ENCODE data around the gene AHSP. TPM values are rescaled to one million over a fixed set of nuclear protein-coding genes. Genes with fewer than 3 reads are reported as not detected.
"Not testable (repeated sequence)": the region's sequence is repeated elsewhere in the genome, so short reads cannot be mapped to it uniquely, and the experiment has no call there.

The AHSP gene
- total RNA-seq, 1 donor from 2014 or later, result not detected

GRCh38 chr16:31521368-31521767 is 6.3 kb upstream of the AHSP start:
- ATAC-seq, result no peak

DNA sequence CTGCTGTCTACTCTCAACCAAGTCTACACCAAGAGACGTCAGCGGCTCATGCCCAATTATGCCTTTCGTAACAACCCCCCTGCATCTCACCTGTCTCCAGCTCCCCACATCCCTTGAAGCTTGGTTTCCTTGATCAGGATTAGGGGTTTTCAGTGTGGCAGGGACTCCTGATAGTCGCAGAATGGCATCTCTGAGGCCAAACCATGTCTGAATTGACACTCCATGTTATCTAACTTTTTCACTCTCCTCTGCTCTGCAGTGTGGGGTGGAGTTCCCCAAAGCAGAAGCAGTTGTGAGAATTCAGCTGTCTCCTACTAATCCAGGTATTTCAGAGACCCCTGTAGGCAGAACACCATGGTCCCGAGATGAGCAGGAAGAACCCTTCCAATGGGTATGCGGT is 5.6 kb upstream of the AHSP start:
- no peaks in the 10 kb centered on the region for H3K27me3 ChIP-seq (ENCODE audit: low read depth)
- H3K4me3 ChIP-seq, result no peak overlapping the region
- H3K36me3 ChIP-seq, result no peaks in the 10 kb centered on the region
- no peaks in the 10 kb centered on the region for H3K4me1 ChIP-seq
- no peak for TF ChIP-seq CTCF (IDR thresholded peaks at IDR 0.05)
- DNase-seq (no peak), ATAC-seq (no peak)
- intact Hi-C loops (cut with DNase I), result no loop called here
- no peak overlapping the region for H3K27ac ChIP-seq
- H3K9me3 ChIP-seq, result no peaks in the 10 kb centered on the region

More at GRCh38 chr16:31521368-31521767, 6.3 kb upstream of the AHSP start:
- intact Hi-C loops (cut with DNase I), result no loop called here
- Histone ChIP-seq H3K27ac (no peak overlapping the region), H3K36me3 (no peaks in the 10 kb centered on the region), H3K4me3 (no peak overlapping the region), H3K9me3 (no peaks in the 10 kb centered on the region), H3K4me1 (no peaks in the 10 kb centered on the region), H3K27me3 (ENCODE audit: low read depth) (no peaks in the 10 kb centered on the region)
- no peak for TF ChIP-seq CTCF (IDR thresholded peaks at IDR 0.05)
- no peak for DNase-seq

DNA sequence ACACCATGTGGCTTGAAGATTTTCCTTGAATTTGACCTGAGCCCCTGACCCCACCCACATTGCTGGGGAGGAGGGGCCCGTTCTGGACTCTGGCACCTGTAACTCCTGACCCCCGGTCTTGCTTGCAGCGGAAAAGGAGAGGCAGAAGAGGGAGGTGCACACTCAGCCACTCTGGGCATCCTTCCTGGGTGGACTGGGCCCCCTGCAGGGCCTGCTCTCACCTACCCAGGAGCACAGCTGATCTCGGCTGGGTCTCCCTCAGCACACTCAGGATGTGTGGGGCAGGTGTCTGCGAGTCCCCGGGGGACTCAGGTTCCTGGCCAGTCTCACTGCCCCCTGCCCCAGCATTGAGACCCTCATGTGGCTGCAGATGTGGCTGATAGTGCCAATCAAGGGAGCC is 3.9 kb upstream of the AHSP start:
- intact Hi-C loops (cut with DNase I); DNase-seq; H3K36me3 ChIP-seq; H3K4me1 ChIP-seq; H3K27me3 ChIP-seq (ENCODE audit: low read depth); H3K27ac ChIP-seq; ATAC-seq; H3K9me3 ChIP-seq; H3K4me3 ChIP-seq: not testable (repeated sequence)

DNA sequence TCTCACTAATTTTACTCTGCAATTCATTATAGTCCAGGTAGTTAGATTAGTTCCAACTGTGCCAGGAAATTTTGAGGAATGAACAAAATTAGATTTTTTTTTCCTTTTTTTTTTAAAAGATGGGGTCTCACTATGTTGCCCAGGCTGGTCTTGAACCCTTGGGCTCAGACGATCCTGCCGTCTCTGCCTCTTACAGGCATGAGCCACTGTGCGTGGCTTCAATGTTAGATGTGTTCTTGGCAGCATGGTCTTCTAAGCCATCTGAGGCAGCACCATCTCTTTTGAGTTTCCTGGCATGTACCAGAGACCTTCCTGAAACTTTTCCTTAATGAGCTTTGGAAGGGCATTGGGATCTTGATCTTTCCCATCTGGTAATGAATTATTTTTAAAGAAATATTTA is 2.6 kb upstream of the AHSP start:
- no peak for TF ChIP-seq CTCF (IDR thresholded peaks at IDR 0.05)
- H3K4me1 ChIP-seq, result no peaks in the 10 kb centered on the region
- H3K9me3 ChIP-seq, result no peaks in the 10 kb centered on the region
- peaks cover 13% of the 10 kb centered on the region for H3K27me3 ChIP-seq (ENCODE audit: low read depth)
- ATAC-seq (no peak), DNase-seq (no peak)
- no peak overlapping the region for H3K27ac ChIP-seq
- no peaks in the 10 kb centered on the region for H3K36me3 ChIP-seq
- intact Hi-C loops (cut with DNase I), result no loop called here
- no peak overlapping the region for H3K4me3 ChIP-seq

GRCh38 chr16:31528523-31529107 is 915 bp downstream of the AHSP start:
- DNase-seq, result no peak
- TF ChIP-seq CTCF (IDR thresholded peaks at IDR 0.05), result no peak

DNA sequence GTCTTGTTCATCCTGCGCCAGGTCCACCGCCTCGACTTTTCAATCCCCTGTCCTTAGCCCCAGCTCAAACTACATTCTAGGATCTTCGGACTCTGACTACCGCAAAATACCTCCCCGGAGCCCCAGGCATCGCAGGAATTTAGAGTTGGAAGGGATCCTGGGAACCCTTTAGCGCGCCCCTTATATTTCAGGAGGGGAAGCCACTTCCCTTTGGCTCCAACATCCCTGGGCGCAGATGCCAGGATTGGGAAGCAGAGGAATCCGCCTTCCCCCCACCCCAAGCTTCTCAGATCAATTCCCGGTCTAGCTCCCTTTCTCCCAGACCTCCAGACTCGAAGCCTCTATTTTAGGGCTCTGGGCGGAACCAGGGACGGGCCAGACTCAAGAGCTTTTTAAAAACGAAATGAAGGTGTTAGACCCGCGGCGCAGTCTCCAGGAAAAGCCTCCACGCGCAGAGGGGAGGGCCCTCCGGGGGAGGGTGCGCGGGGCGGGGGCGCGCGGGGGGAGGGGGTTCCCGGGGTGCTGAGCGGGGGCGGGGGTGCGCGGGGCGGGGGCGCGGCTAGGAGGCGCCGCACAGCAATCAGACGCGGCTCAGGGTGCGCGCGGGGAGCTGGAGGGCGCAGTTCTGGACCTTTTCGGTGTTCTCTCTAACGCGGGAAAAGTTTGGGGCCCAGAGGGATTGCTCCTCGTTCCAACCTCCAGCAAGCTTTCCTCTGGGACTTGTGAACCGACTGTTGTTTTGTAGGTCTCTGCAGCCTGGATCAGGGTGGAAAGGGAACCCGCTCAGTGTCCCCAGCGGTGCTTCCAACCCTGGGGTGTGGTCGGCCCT is 1.6 kb downstream of the AHSP start:
- Histone ChIP-seq H3K4me1 (no peaks in the 10 kb centered on the region), H3K4me3 (peak overlapping the region; percentile 44), H3K9me3 (no peaks in the 10 kb centered on the region), H3K27me3 (ENCODE audit: low read depth) (peaks cover 15% of the 10 kb centered on the region), H3K36me3 (no peaks in the 10 kb centered on the region), H3K27ac (peak overlapping the region; percentile 54)
- DNase-seq, result peak; percentile 56
- intact Hi-C loops (cut with DNase I), result no loop called here
- peak; percentile 78 to 80 for ATAC-seq
- no peak for TF ChIP-seq CTCF (IDR thresholded peaks at IDR 0.05)

More at GRCh38 chr16:31528523-31529107, 915 bp downstream of the AHSP start:
- H3K4me1 ChIP-seq, result no peaks in the 10 kb centered on the region
- H3K36me3 ChIP-seq, result no peaks in the 10 kb centered on the region
- no peaks in the 10 kb centered on the region for H3K9me3 ChIP-seq
- intact Hi-C loops (cut with DNase I), result no loop called here
- peak overlapping the region; percentile 44 for H3K4me3 ChIP-seq
- H3K27ac ChIP-seq, result peak overlapping the region; percentile 54
- ATAC-seq, result peak; percentile 25 to 34
- H3K27me3 ChIP-seq (ENCODE audit: low read depth), result peaks cover 15% of the 10 kb centered on the region
